Fibroblast of lung (primary cell): Measurements from ENCODE around the gene DNM1L.

ENCODE experiments used
- CTCF ChIP-seq, 2 donors: IDR thresholded peaks in 1 of 2; conservative IDR thresholded peaks in 1 of 2; 1 replicate in 1 of 2; 2 replicates in 1 of 2; pipeline ENCODE4 v1.5.1; 2011 to 2012; ENCODE audit warnings: low read length in 2 of 2, control low read depth in 1 of 2, inconsistent platforms in 1 of 2, low read depth in 1 of 2, mild to moderate bottlenecking in 1 of 2
- EZH2 ChIP-seq: IDR thresholded peaks from 2 replicates; pipeline ENCODE4 v1.5.1; 2012; ENCODE audit warnings: low read length, control low read depth, mild to moderate bottlenecking; ENCODE audit errors: missing control alignments

DNA sequence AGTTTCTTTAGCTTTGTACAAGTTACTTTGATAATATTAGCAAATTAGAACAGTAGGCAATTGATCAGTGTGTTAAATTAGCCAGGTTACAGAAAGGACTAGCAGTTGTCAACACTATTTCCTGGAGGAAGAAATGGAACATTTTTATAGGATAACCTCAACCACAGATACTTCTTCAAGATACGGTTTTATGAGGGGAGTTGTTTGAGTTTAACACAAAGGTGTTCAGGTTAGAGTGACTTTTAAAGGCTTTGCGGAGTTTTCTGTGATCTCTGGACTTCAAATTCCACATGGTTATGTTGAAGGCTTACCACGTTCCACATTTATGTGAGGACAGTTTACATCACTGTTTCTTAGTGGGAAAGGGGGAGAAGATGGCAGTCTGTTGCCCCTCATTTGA lies 57.3 kb downstream of the DNM1L start:
- TF ChIP-seq CTCF (conservative IDR thresholded peaks at IDR 0.05 in 1 of 2, IDR thresholded peaks at IDR 0.05 in 1 of 2; ENCODE audit: low read depth in 1 of 2, low read length in 2 of 2) (no peak), EZH2 (no peak)
